K562 (cell line): ENCODE data around the gene AGMO. TPM values are rescaled to one million over a fixed set of nuclear protein-coding genes. Genes with fewer than 3 reads are reported as not detected.

ENCODE experiments used
- ATAC-seq: fragments of 200-7000 bp; cut with Tn5 transposase; 3 replicates; pipeline ENCODE4 v1.9.1; 2020; ENCODE audit warnings: moderate library complexity
- BruUV-seq: library from RNA; stranded (reverse); fragments of 400-500 nt; replicated peaks from 2 replicates; lab custom pipeline; 2021; lab: Mats Ljungman, UMichigan
- CTCF ChIA-PET: fragments of 300-600 bp; formaldehyde crosslinking; extraction: SDS; loops from one replicate; lab custom pipeline; 2021; ENCODE audit warnings: low intra/inter-chr PET ratio; lab: Yijun Ruan, JAX
- POLR2A ChIA-PET: fragments of 300-600, 350-650 bp; sonication (Branson Sonifier 250); formaldehyde crosslinking; extraction: SDS; loops from one replicate; lab custom pipeline; 2021; ENCODE audit warnings: antibody characterized with exemption, inconsistent platforms; lab: Yijun Ruan, JAX
- DNase-seq, 4 experiments: peaks; one replicate each; pipeline versions ENCODE4 v3.0.0 to v3.0.0-alpha.2; 2011 to 2018; ENCODE audit warnings: low spot score in 3 of 4, mixed read lengths in 3 of 4; ENCODE audit errors: extremely low read depth in 1 of 4
- FAIRE-seq: peaks from 2 replicates; lab custom pipeline; 2011; peaks lifted over from hg19 to GRCh38; lab: Jason Lieb, UNC
- H2AFZ ChIP-seq: 2 replicates; pipeline ENCODE4 v1.6.0; 2011; ENCODE audit warnings: low read depth, low read length, control low read depth, inconsistent platforms
- H3K27ac ChIP-seq: fragments of 200-600 bp; 3 replicates; pipeline ENCODE4 v1.8.0; 2011; ENCODE audit warnings: low read depth, mild to moderate bottlenecking, control low read depth, inconsistent platforms, low read length, moderate library complexity, mixed read lengths; ENCODE audit errors: extremely low read depth
- H3K27me3 ChIP-seq, 2 experiments: fragments of 300-600 bp in 1 of 2; 2 replicates in 1 of 2; 3 replicates in 1 of 2; pipeline versions ENCODE4 v1.6.0 to v1.8.0; 2011; ENCODE audit warnings: inconsistent platforms in 2 of 2, low read length in 2 of 2, mild to moderate bottlenecking in 1 of 2, mixed read lengths in 1 of 2, moderate library complexity in 1 of 2; ENCODE audit not compliant: control insufficient read depth in 2 of 2, insufficient read depth in 2 of 2
- H3K36me3 ChIP-seq: fragments of 300-600 bp; 3 replicates; pipeline ENCODE4 v1.8.0; 2011; ENCODE audit warnings: mild to moderate bottlenecking, low read length, inconsistent platforms; ENCODE audit not compliant: control insufficient read depth, insufficient read depth
- H3K4me1 ChIP-seq, 2 experiments: fragments of 200-600 bp in 1 of 2; replicated peaks in 1 of 2; 2 replicates in 1 of 2; 3 replicates in 1 of 2; pipeline versions ENCODE4 v1.5.1 to v1.8.0; 2011; ENCODE audit warnings: inconsistent platforms in 2 of 2, low read length in 2 of 2, mild to moderate bottlenecking in 1 of 2, mixed read lengths in 1 of 2, moderate library complexity in 1 of 2; ENCODE audit not compliant: control insufficient read depth in 2 of 2, insufficient read depth in 2 of 2
- H3K4me2 ChIP-seq: 2 replicates; pipeline ENCODE4 v1.6.1; 2011; ENCODE audit warnings: low read length, control low read depth, inconsistent platforms, mixed read lengths; ENCODE audit not compliant: insufficient read depth
- H3K4me3 ChIP-seq: fragments of 200-600 bp; sonication (generic), shearing (Covaris generic); 2 replicates; pipeline ENCODE4 v1.5.1; 2016; ENCODE audit warnings: control low read depth, inconsistent platforms
- H3K79me2 ChIP-seq: fragments of 200-600 bp; 3 replicates; pipeline ENCODE4 v1.8.0; 2011; ENCODE audit warnings: low read length, inconsistent platforms; ENCODE audit not compliant: control insufficient read depth, insufficient read depth
- H3K9ac ChIP-seq, 2 experiments: 2 replicates each; pipeline versions ENCODE4 v1.6.0 to v1.6.1; 2011; ENCODE audit warnings: low read depth in 2 of 2, low read length in 2 of 2, control low read depth in 1 of 2, inconsistent platforms in 1 of 2, mild to moderate bottlenecking in 1 of 2, mixed read lengths in 1 of 2; ENCODE audit not compliant: insufficient read depth in 1 of 2
- H3K9me1 ChIP-seq: one replicate; pipeline ENCODE4 v1.6.0; 2011; ENCODE audit warnings: inconsistent platforms, mild to moderate bottlenecking, low read length, moderate library complexity; ENCODE audit not compliant: control insufficient read depth, insufficient read depth
- H3K9me3 ChIP-seq: replicated peaks from 2 replicates; pipeline ENCODE4 v1.5.1; 2011; ENCODE audit warnings: low read depth, low read length, inconsistent platforms; ENCODE audit not compliant: control insufficient read depth, insufficient read depth
- H4K20me1 ChIP-seq: replicated peaks from 2 replicates; pipeline ENCODE4 v1.6.1; 2011; ENCODE audit warnings: low read length, inconsistent platforms, mixed read lengths; ENCODE audit not compliant: control insufficient read depth, insufficient read depth
- BHLHE40 ChIP-seq: IDR thresholded peaks from 2 replicates; pipeline ENCODE4 v1.6.1; 2011; ENCODE audit warnings: low read length, improper control_type of control experiment
- BRCA1 ChIP-seq, 2 experiments: fragments of 450-650 bp in 1 of 2; sonication (generic) in 1 of 2; formaldehyde crosslinking in 1 of 2; IDR thresholded peaks; 2 replicates each; pipeline versions ENCODE4 v1.5.0 to v1.6.1; 2017 to 2020; ENCODE audit warnings: mild to moderate bottlenecking in 1 of 2, missing genetic modification reagents in 1 of 2
- C11orf30 ChIP-seq: fragments of 450-650 bp; IDR thresholded peaks from 2 replicates; pipeline ENCODE4 v1.6.1; 2016; ENCODE audit warnings: low read depth, mild to moderate bottlenecking
- ETS2 ChIP-seq: IDR thresholded peaks from 2 replicates; pipeline ENCODE4 v1.6.1; 2016; ENCODE audit warnings: borderline replicate concordance, missing genetic modification characterization, mild to moderate bottlenecking, moderate library complexity, missing compliant biosample characterization; ENCODE audit not compliant: poor library complexity, severe bottlenecking
- FOXK2 ChIP-seq, 2 experiments: fragments of 450-650 bp; IDR thresholded peaks in 1 of 2; conservative IDR thresholded peaks in 1 of 2; 2 replicates each; pipeline ENCODE4 v1.6.1; 2016; ENCODE audit warnings: low read depth in 2 of 2, mild to moderate bottlenecking in 1 of 2
- RB1 ChIP-seq: fragments of 450-650 bp; IDR thresholded peaks from 2 replicates; pipeline ENCODE4 v1.6.1; 2017; ENCODE audit warnings: low read depth, mild to moderate bottlenecking
- ZNF224 ChIP-seq: sonication (generic); formaldehyde crosslinking; IDR thresholded peaks from 2 replicates; pipeline ENCODE4 v1.8.0; 2022; ENCODE audit warnings: mild to moderate bottlenecking, missing genetic modification reagents
- ZNF316 ChIP-seq: fragments of 450-650 bp; IDR thresholded peaks from 2 replicates; pipeline ENCODE4 v1.6.1; 2016
- ZNF449 ChIP-seq: fragments of 250-450 bp; sonication (Bioruptor Pico); IDR thresholded peaks from 2 replicates; pipeline ENCODE4 v1.8.0; 2022; ENCODE audit warnings: moderate library complexity, mild to moderate bottlenecking, inconsistent platforms
- WGBS: fragments of 100-300 bp; shearing (Covaris generic); methylation state at CpG from one replicate; pipeline ENCODE4 v1.1.6; 2016; ENCODE audit warnings: low coverage, mixed read lengths; ENCODE audit not compliant: insufficient coverage; ENCODE audit errors: missing lambda C conversion rate; 5-methylcytosine and 5-hydroxymethylcytosine counted together
- in situ Hi-C: fragments of 300-500 bp; cut with MboI; formaldehyde crosslinking; loops from 4 replicates; pipeline ENCODE4 v1.15.0; 2018; ENCODE audit warnings: inconsistent platforms, mixed read lengths
- intact Hi-C: fragments of 100-400 bp; cut with micrococcal nuclease; formaldehyde crosslinking; loops from 2 replicates; pipeline ENCODE4 v1.14.2; 2022
- polyA plus RNA-seq, 8 experiments: library from polyadenylated mRNA; depleted of rRNA in 4 of 8; stranded (reverse) in 5 of 8; unstranded in 3 of 8; fragments of >200 nt; fragmentation: Nextera tagmentation in 2 of 8; fragmentation: Illumina TruSeq in 1 of 8; extraction: Ambion mirVana in 2 of 8; extraction: Trizol in 1 of 8; gene quantifications; 2 replicates each; pipeline versions ENCODE4 v1.2.1 to v1.2.3, GENCODE V29; 2011 to 2014; ENCODE audit warnings: inconsistent platforms in 1 of 8, missing spikeins in 1 of 8
- total RNA-seq, 7 experiments: library from RNA; depleted of rRNA in 6 of 7; stranded (reverse); fragments of >200 nt in 6 of 7; fragmentation: Illumina TruSeq in 2 of 7; extraction: Trizol in 2 of 7; gene quantifications; 2 replicates each; pipeline versions ENCODE4 v1.2.1 to v1.2.3, GENCODE V29; 2011 to 2021; ENCODE audit warnings: low replicate concordance in 1 of 7

The AGMO gene
- total and polyA plus RNA-seq, 9 of the 15 experiments (the other 6 are each of a cell fraction or from before 2014, with no cell fraction given), result 0.30 to 1.4 (median 0.69) TPM; not detected in 1

- Histone ChIP-seq H3K4me1 (no peaks in the 10 kb centered on the region), H3K4me2 (no peak overlapping the region), H3K36me3 (no peaks in the 10 kb centered on the region), H3K27me3 (no peaks in the 10 kb centered on the region), H4K20me1 (no peaks in the 10 kb centered on the region), H3K27ac (no peak overlapping the region)
- POLR2A ChIA-PET, result no interaction called here
- no peak for DNase-seq
- no peak for TF ChIP-seq BHLHE40
- TF ChIP-seq RB1, result no peak
- no peak for TF ChIP-seq FOXK2 (conservative IDR thresholded peaks at IDR 0.05 in 1 of 2, IDR thresholded peaks at IDR 0.05 in 1 of 2; ENCODE audit: low read depth in 2 of 2)
- TF ChIP-seq BRCA1 (IDR thresholded peaks at IDR 0.05), result no peak
- TF ChIP-seq BRCA1 (CRISPR knock-in tag; IDR thresholded peaks at IDR 0.05), result no peak
- peak; percentile 36 for TF ChIP-seq C11orf30
- TF ChIP-seq ETS2, result no peak
- no peak for TF ChIP-seq ZNF224 (CRISPR knock-in tag)
- TF ChIP-seq ZNF316, result peak; percentile 59
- no peak for TF ChIP-seq ZNF449 (CRISPR knock-in tag)
- TF ChIP-seq, all 486 proteins: peak for 2
- Histone ChIP-seq H3K9me1 (no peaks in the 10 kb centered on the region), H3K9ac (no peak overlapping the region), H3K4me3 (no peak overlapping the region), H2AFZ (no peak overlapping the region), H3K79me2 (no peaks in the 10 kb centered on the region), H3K9me3 (no peaks in the 10 kb centered on the region)
- intact Hi-C loops (no loop called here), in situ Hi-C loops (no loop called here)
- CTCF ChIA-PET, result no interaction called here
- no peak for ATAC-seq
- WGBS, result 0% methylated on average over 1 of the region's 1 CpG
- no peak for FAIRE-seq
- no TSS peak for BruUV-seq
Observed at GRCh38 chr7:15403315-15403714, 158.5 kb downstream of the AGMO start.
